HEK293 (cell line): ENCODE results near the gene B3GLCT.

Source experiments
- CTCF ChIP-seq: fragments of 450-650 bp; formaldehyde crosslinking; IDR thresholded peaks from 2 replicates; pipeline ENCODE4 v1.5.1; 2016; ENCODE audit warnings: missing biosample characterization, missing genetic modification characterization
- ELK4 ChIP-seq: IDR thresholded peaks from 2 replicates; pipeline ENCODE4 v1.6.1; 2011; ENCODE audit warnings: mild to moderate bottlenecking, low read depth, low read length, borderline replicate concordance
- GLI2 ChIP-seq: fragments of 450-650 bp; formaldehyde crosslinking; IDR thresholded peaks from 2 replicates; pipeline ENCODE4; 2017; ENCODE audit warnings: missing biosample characterization, missing genetic modification characterization, low read depth, borderline replicate concordance
- HIC1 ChIP-seq: fragments of 450-650 bp; formaldehyde crosslinking; IDR thresholded peaks from 2 replicates; pipeline ENCODE4 v1.5.1; 2016; ENCODE audit warnings: missing biosample characterization, missing genetic modification characterization
- TCF7L2 ChIP-seq: IDR thresholded peaks from 2 replicates; pipeline ENCODE4 v1.6.1; 2011; ENCODE audit warnings: low read depth, mild to moderate bottlenecking, inconsistent platforms, low read length, moderate library complexity, borderline replicate concordance
- YY1 ChIP-seq: fragments of 450-650 bp; formaldehyde crosslinking; IDR thresholded peaks from 2 replicates; pipeline ENCODE4 v1.5.1; 2018; ENCODE audit warnings: missing biosample characterization, missing genetic modification characterization
- ZBTB21 ChIP-seq: fragments of 450-650 bp; formaldehyde crosslinking; IDR thresholded peaks from 2 replicates; pipeline ENCODE4 v1.5.1; 2017; ENCODE audit warnings: missing biosample characterization, missing genetic modification characterization
- ZNF423 ChIP-seq: fragments of 450-650 bp; formaldehyde crosslinking; IDR thresholded peaks from 2 replicates; pipeline ENCODE4 v1.5.1; 2016; ENCODE audit warnings: missing biosample characterization, missing genetic modification characterization
- ZNF449 ChIP-seq: fragments of 450-650 bp; formaldehyde crosslinking; IDR thresholded peaks from 2 replicates; pipeline ENCODE4 v1.5.1; 2017; ENCODE audit warnings: missing biosample characterization, mild to moderate bottlenecking, missing genetic modification characterization, moderate library complexity
- ZNF677 ChIP-seq: fragments of 450-650 bp; IDR thresholded peaks from 2 replicates; pipeline ENCODE4 v1.5.0; 2018; ENCODE audit warnings: missing biosample characterization, mild to moderate bottlenecking, missing genetic modification characterization, moderate library complexity
- ZNF707 ChIP-seq: fragments of 450-650 bp; formaldehyde crosslinking; IDR thresholded peaks from 2 replicates; pipeline ENCODE4 v1.5.1; 2016; ENCODE audit warnings: missing biosample characterization, missing genetic modification characterization
- ZNF76 ChIP-seq: fragments of 450-650 bp; formaldehyde crosslinking; IDR thresholded peaks from 2 replicates; pipeline ENCODE4; 2016; ENCODE audit warnings: low read depth, missing biosample characterization, missing genetic modification characterization, borderline replicate concordance

GRCh38 chr13:31310356-31310755, 110.6 kb downstream of the B3GLCT start:
- TF ChIP-seq ZNF677 (tag by site-specific recombination) (no peak), HIC1 (tag by site-specific recombination) (no peak), ELK4 (no peak), TCF7L2 (no peak), ZNF76 (tag by site-specific recombination) (no peak), ZNF423 (no peak), ZNF707 (tag by site-specific recombination) (no peak), GLI2 (tag by site-specific recombination) (no peak), ZBTB21 (tag by site-specific recombination) (no peak), CTCF (no peak), ZNF449 (tag by site-specific recombination) (no peak), YY1 (tag by site-specific recombination) (no peak)
